ENCODE data around the gene JAM3.

JAM3 gene

DNA sequence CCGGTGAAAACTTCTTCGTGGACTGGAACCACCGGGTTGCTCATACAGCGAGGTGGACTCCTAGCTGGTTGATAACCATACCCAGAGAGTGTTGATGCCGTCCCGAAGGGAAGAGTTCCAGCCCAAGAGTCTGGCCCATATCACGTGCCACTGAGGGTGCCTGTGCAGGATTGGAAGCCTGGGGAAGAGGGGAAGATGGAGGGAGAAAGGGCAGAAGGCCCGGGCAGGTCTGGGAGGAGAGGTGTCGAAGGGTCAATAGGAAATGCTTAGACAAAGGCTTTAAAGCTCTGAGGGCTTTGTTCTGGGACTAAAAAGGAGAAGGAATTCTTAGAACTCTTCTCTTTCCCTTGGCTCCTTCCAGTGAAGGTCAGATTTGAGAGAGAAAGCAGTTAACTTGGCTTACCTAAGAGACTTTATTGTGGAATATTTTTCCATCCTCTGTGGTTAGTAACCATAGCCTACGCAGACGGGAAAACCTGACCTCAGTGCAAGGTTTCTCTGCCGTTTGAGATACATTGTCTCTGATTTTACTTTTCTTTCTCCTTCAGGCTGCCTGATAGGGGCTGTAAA is 70.5 kb downstream of the JAM3 start:
- no peak overlapping the region for H3K4me3 ChIP-seq (ENCODE audit: low read depth in 1 of 5, low read length in 5 of 5)
- H3K9me3 ChIP-seq (ENCODE audit: control insufficient read depth in 5 of 5, low read length in 5 of 5), result no peaks in the 10 kb centered on the region
- peak overlapping the region in 1 of 5 donors; percentile 42 for H3K9ac ChIP-seq (ENCODE audit: low read length in 5 of 5)
- no peak overlapping the region for H3K27ac ChIP-seq (ENCODE audit: low read depth, low read length)
- H3K4me1 ChIP-seq (ENCODE audit: control insufficient read depth in 5 of 5, insufficient read depth in 5 of 5, low read length in 5 of 5), result peaks cover 0 to 10% (median 2%) of the 10 kb centered on the region in 5 donors
- no peaks in the 10 kb centered on the region for H3K27me3 ChIP-seq (ENCODE audit: control insufficient read depth in 5 of 5, insufficient read depth in 4 of 5, low read length in 5 of 5)
- peaks cover 0 to 7% (median under 1%) of the 10 kb centered on the region in 5 donors for H3K36me3 ChIP-seq (ENCODE audit: control insufficient read depth in 5 of 5, insufficient read depth in 5 of 5, low read length in 5 of 5)

DNA sequence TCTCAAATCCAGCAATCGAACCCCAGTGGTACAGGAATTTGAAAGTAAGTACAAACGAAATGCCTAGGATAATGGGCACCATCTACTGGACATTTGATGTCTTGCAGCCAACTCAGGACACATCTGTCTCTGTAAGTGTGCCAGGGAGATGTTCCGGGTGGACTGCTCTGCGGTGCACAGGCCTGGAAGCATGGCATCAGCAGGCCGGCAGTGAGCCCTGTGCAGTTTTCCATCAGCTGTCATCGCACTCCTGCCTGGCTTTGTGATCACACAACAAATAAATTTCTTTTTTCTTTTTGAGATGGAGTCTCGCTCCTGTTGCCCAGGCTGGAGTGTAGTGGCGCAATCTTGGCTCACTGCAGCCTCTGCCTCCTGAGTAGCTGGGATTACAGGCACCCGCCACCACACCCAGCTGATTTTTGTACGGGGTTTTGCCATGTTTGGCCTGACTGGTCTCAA is 71.0 kb downstream of the JAM3 start:
- H3K9me3 ChIP-seq (ENCODE audit: control insufficient read depth in 5 of 5, low read length in 5 of 5), result no peaks in the 10 kb centered on the region
- H3K4me3 ChIP-seq (ENCODE audit: low read depth in 1 of 5, low read length in 5 of 5), result no peak overlapping the region
- no peaks in the 10 kb centered on the region for H3K27me3 ChIP-seq (ENCODE audit: control insufficient read depth in 5 of 5, insufficient read depth in 4 of 5, low read length in 5 of 5)
- peak overlapping the region in 1 of 5 donors; percentile 42 for H3K9ac ChIP-seq (ENCODE audit: low read length in 5 of 5)
- peaks cover 0 to 10% (median 3%) of the 10 kb centered on the region in 5 donors for H3K4me1 ChIP-seq (ENCODE audit: control insufficient read depth in 5 of 5, insufficient read depth in 5 of 5, low read length in 5 of 5)
- H3K36me3 ChIP-seq (ENCODE audit: control insufficient read depth in 5 of 5, insufficient read depth in 5 of 5, low read length in 5 of 5), result peaks cover 0 to 7% (median 3%) of the 10 kb centered on the region in 5 donors
- no peak overlapping the region for H3K27ac ChIP-seq (ENCODE audit: low read depth, low read length)

DNA sequence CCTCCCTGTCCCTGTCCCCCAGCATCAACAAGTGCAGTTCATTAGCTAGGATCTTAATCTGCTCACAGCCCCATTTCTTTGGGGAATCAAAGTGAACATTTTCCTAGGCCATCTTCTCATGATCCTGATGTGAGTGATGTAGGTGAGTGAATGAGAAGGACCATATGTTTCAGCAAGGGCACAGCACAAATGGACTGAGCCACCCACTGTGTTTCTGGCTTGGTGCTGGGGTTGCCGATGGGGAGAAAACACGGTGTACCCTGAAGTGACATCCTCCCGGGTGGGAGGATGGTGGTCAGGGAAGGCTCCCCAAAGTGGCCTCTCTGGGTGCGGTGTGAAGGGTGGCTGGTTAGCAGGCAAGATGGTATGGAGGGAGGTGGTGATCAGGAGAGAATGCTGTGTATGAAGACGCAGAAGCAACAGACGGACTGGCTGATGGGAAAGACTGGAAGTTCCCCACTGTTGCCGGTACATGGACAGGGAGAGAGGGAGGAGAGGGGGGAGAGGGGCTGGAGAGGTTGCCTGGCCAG is 72.2 kb downstream of the JAM3 start:
- Histone ChIP-seq H3K36me3 (ENCODE audit: control insufficient read depth in 5 of 5, insufficient read depth in 5 of 5, low read length in 5 of 5) (peaks cover 0 to 11% (median 7%) of the 10 kb centered on the region in 5 donors), H3K9me3 (ENCODE audit: control insufficient read depth in 5 of 5, low read length in 5 of 5) (no peaks in the 10 kb centered on the region), H3K27me3 (ENCODE audit: control insufficient read depth in 5 of 5, insufficient read depth in 4 of 5, low read length in 5 of 5) (no peaks in the 10 kb centered on the region), H3K9ac (ENCODE audit: low read length in 5 of 5) (no peak overlapping the region), H3K27ac (ENCODE audit: low read depth, low read length) (no peak overlapping the region), H3K4me3 (ENCODE audit: low read depth in 1 of 5, low read length in 5 of 5) (no peak overlapping the region), H3K4me1 (ENCODE audit: control insufficient read depth in 5 of 5, insufficient read depth in 5 of 5, low read length in 5 of 5) (peaks cover 0 to 10% (median 3%) of the 10 kb centered on the region in 5 donors)

DNA sequence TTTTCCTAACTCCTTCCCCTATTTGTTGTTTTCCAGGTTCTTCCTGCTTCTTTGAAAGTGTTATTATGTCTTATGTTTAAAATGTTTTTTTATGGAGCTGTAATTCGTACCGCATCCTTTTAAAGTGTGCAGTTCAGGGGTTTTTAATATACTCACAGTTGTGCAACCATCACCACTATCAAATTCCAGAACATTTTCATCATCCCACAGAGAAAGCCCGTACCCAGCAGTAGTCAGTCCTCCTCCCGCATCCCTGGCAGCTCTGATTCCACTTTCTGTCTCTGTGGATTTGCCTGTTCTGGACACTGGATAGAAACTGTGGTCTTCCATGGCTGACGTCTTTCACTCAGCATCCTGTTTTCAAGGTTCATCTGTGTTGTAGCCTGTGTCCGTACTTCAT is 73.7 kb downstream of the JAM3 start:
- peaks cover 0 to 12% (median 7%) of the 10 kb centered on the region in 5 donors for H3K36me3 ChIP-seq (ENCODE audit: control insufficient read depth in 5 of 5, insufficient read depth in 5 of 5, low read length in 5 of 5)
- H3K9ac ChIP-seq (ENCODE audit: low read length in 5 of 5), result no peak overlapping the region
- H3K4me3 ChIP-seq (ENCODE audit: low read depth in 1 of 5, low read length in 5 of 5), result no peak overlapping the region
- H3K9me3 ChIP-seq (ENCODE audit: control insufficient read depth in 5 of 5, low read length in 5 of 5), result no peaks in the 10 kb centered on the region
- H3K27ac ChIP-seq (ENCODE audit: low read depth, low read length), result no peak overlapping the region
- H3K4me1 ChIP-seq (ENCODE audit: control insufficient read depth in 5 of 5, insufficient read depth in 5 of 5, low read length in 5 of 5), result peaks cover 0 to 10% (median 3%) of the 10 kb centered on the region in 5 donors
- H3K27me3 ChIP-seq (ENCODE audit: control insufficient read depth in 5 of 5, insufficient read depth in 4 of 5, low read length in 5 of 5), result no peaks in the 10 kb centered on the region

DNA sequence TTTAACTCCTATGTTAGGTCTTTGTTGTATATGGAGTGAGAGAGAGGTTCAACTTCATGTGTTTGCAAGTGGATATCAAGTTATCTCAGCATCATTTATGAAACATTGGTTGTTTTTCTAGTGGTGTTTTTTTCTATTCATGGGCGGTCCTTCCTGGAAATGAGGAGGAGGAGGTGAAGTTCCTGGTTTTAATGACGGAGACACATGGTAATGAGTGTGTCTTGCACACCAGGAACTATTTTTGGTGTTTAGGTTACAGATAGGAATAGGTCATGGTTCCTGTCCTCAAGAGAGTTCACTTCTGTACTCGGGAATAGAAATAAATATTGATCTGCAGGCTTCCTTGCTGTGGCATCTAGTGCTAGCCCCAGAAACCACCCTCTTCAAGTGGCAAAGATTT is 74.9 kb downstream of the JAM3 start:
- Histone ChIP-seq H3K36me3 (ENCODE audit: control insufficient read depth in 5 of 5, insufficient read depth in 5 of 5, low read length in 5 of 5) (peaks cover 0 to 16% (median 9%) of the 10 kb centered on the region in 5 donors), H3K4me3 (ENCODE audit: low read depth in 1 of 5, low read length in 5 of 5) (no peak overlapping the region), H3K27me3 (ENCODE audit: control insufficient read depth in 5 of 5, insufficient read depth in 4 of 5, low read length in 5 of 5) (no peaks in the 10 kb centered on the region), H3K9me3 (ENCODE audit: control insufficient read depth in 5 of 5, low read length in 5 of 5) (no peaks in the 10 kb centered on the region), H3K27ac (ENCODE audit: low read depth, low read length) (no peak overlapping the region), H3K9ac (ENCODE audit: low read length in 5 of 5) (no peak overlapping the region), H3K4me1 (ENCODE audit: control insufficient read depth in 5 of 5, insufficient read depth in 5 of 5, low read length in 5 of 5) (peaks cover 0 to 10% (median 3%) of the 10 kb centered on the region in 5 donors)

DNA sequence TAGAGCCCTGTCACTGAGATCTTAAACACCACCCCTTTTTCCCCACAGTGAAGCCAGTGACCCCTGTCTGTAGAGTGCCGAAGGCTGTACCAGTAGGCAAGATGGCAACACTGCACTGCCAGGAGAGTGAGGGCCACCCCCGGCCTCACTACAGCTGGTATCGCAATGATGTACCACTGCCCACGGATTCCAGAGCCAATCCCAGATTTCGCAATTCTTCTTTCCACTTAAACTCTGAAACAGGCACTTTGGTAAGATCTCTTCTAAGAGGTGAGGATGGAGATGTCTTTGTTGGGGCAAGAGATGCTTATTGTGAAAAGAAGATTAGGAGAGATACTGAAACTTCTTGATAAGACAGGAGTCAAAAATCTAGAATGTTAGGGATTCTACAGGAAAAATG is 75.9 kb downstream of the JAM3 start:
- H3K27me3 ChIP-seq (ENCODE audit: control insufficient read depth in 5 of 5, insufficient read depth in 4 of 5, low read length in 5 of 5), result no peaks in the 10 kb centered on the region
- no peak overlapping the region for H3K9ac ChIP-seq (ENCODE audit: low read length in 5 of 5)
- no peak overlapping the region for H3K27ac ChIP-seq (ENCODE audit: low read depth, low read length)
- no peaks in the 10 kb centered on the region for H3K9me3 ChIP-seq (ENCODE audit: control insufficient read depth in 5 of 5, low read length in 5 of 5)
- peaks cover 0 to 25% (median 17%) of the 10 kb centered on the region in 5 donors for H3K36me3 ChIP-seq (ENCODE audit: control insufficient read depth in 5 of 5, insufficient read depth in 5 of 5, low read length in 5 of 5)
- peaks cover 0 to 6% (median 3%) of the 10 kb centered on the region in 5 donors for H3K4me1 ChIP-seq (ENCODE audit: control insufficient read depth in 5 of 5, insufficient read depth in 5 of 5, low read length in 5 of 5)
- no peak overlapping the region for H3K4me3 ChIP-seq (ENCODE audit: low read depth in 1 of 5, low read length in 5 of 5)

DNA sequence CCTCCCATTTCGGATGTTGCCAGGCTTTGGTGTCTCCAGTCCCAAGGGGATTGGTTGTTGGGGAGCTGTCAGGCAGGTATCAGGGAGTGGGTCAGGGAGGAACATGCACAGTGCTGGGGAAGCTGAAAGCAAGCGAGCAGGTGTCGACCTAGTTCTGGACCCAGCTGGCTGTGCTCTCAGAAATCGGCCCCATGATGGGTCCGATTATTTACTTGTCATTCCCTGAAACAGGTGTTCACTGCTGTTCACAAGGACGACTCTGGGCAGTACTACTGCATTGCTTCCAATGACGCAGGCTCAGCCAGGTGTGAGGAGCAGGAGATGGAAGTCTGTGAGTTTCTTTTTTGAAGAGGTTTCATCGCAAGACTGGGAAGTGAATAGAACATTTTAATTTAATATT is 76.8 kb downstream of the JAM3 start:
- H3K4me1 ChIP-seq (ENCODE audit: control insufficient read depth in 5 of 5, insufficient read depth in 5 of 5, low read length in 5 of 5), result peaks cover 0 to 5% (median 3%) of the 10 kb centered on the region in 5 donors
- H3K27ac ChIP-seq (ENCODE audit: low read depth, low read length), result no peak overlapping the region
- H3K9ac ChIP-seq (ENCODE audit: low read length in 5 of 5), result no peak overlapping the region
- no peak overlapping the region for H3K4me3 ChIP-seq (ENCODE audit: low read depth in 1 of 5, low read length in 5 of 5)
- no peaks in the 10 kb centered on the region for H3K27me3 ChIP-seq (ENCODE audit: control insufficient read depth in 5 of 5, insufficient read depth in 4 of 5, low read length in 5 of 5)
- peaks cover 0 to 32% (median 24%) of the 10 kb centered on the region in 5 donors for H3K36me3 ChIP-seq (ENCODE audit: control insufficient read depth in 5 of 5, insufficient read depth in 5 of 5, low read length in 5 of 5)
- H3K9me3 ChIP-seq (ENCODE audit: control insufficient read depth in 5 of 5, low read length in 5 of 5), result no peaks in the 10 kb centered on the region

DNA sequence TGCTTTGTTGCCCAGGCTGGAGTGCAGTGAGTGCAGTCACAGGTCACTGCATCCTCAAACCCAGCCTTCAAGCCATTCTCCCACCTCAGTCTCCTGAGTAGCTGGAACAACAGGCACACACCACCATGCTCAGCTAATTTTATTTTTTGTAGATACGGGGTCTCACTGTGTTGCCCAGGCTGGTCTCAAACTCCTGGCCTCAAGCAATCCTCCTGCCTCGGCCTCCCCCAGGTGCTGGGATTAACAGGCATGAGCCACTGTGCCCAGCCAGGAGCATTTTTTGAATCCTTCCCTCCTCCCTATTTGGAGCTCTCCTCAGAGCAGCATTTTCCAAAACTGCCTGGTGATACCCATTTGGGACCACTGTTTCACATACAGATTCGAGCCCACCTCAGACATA is 77.7 kb downstream of the JAM3 start:
- H3K27ac ChIP-seq (ENCODE audit: low read depth, low read length), result no peak overlapping the region
- no peaks in the 10 kb centered on the region for H3K9me3 ChIP-seq (ENCODE audit: control insufficient read depth in 5 of 5, low read length in 5 of 5)
- H3K9ac ChIP-seq (ENCODE audit: low read length in 5 of 5), result no peak overlapping the region
- H3K27me3 ChIP-seq (ENCODE audit: control insufficient read depth in 5 of 5, insufficient read depth in 4 of 5, low read length in 5 of 5), result no peaks in the 10 kb centered on the region
- H3K4me1 ChIP-seq (ENCODE audit: control insufficient read depth in 5 of 5, insufficient read depth in 5 of 5, low read length in 5 of 5), result peaks cover 0 to 5% (median 3%) of the 10 kb centered on the region in 5 donors
- no peak overlapping the region for H3K4me3 ChIP-seq (ENCODE audit: low read depth in 1 of 5, low read length in 5 of 5)
- peaks cover 0 to 35% (median 33%) of the 10 kb centered on the region in 5 donors for H3K36me3 ChIP-seq (ENCODE audit: control insufficient read depth in 5 of 5, insufficient read depth in 5 of 5, low read length in 5 of 5)

DNA sequence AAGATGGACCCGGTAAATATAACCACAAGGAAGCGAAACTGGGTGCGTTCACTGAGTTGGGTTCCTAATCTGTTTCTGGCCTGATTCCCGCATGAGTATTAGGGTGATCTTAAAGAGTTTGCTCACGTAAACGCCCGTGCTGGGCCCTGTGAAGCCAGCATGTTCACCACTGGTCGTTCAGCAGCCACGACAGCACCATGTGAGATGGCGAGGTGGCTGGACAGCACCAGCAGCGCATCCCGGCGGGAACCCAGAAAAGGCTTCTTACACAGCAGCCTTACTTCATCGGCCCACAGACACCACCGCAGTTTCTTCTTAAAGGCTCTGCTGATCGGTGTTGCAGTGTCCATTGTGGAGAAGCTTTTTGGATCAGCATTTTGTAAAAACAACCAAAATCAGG is 80.5 kb downstream of the JAM3 start:
- Histone ChIP-seq H3K36me3 (ENCODE audit: control insufficient read depth in 5 of 5, insufficient read depth in 5 of 5, low read length in 5 of 5) (peaks cover 0 to 59% (median 48%) of the 10 kb centered on the region in 5 donors), H3K4me3 (ENCODE audit: low read depth in 1 of 5, low read length in 5 of 5) (no peak overlapping the region), H3K9ac (ENCODE audit: low read length in 5 of 5) (no peak overlapping the region), H3K27me3 (ENCODE audit: control insufficient read depth in 5 of 5, insufficient read depth in 4 of 5, low read length in 5 of 5) (no peaks in the 10 kb centered on the region), H3K4me1 (ENCODE audit: control insufficient read depth in 5 of 5, insufficient read depth in 5 of 5, low read length in 5 of 5) (peaks cover 0 to 1% (median 0%) of the 10 kb centered on the region in 5 donors), H3K27ac (ENCODE audit: low read depth, low read length) (no peak overlapping the region), H3K9me3 (ENCODE audit: control insufficient read depth in 5 of 5, low read length in 5 of 5) (no peaks in the 10 kb centered on the region)

DNA sequence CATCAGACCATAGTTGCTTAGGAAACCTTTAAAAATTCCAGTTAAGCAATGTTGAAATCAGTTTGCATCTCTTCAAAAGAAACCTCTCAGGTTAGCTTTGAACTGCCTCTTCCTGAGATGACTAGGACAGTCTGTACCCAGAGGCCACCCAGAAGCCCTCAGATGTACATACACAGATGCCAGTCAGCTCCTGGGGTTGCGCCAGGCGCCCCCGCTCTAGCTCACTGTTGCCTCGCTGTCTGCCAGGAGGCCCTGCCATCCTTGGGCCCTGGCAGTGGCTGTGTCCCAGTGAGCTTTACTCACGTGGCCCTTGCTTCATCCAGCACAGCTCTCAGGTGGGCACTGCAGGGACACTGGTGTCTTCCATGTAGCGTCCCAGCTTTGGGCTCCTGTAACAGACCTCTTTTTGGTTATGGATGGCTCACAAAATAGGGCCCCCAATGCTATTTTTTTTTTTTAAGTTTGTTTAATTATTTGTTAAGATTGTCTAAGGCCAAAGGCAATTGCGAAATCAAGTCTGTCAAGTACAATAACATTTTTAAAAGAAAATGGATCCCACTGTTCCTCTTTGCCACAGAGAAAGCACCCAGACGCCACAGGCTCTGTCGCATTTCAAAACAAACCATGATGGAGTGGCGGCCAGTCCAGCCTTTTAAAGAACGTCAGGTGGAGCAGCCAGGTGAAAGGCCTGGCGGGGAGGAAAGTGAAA is 81.5 kb downstream of the JAM3 start:
- Histone ChIP-seq H3K4me3 (ENCODE audit: low read depth in 1 of 5, low read length in 5 of 5) (no peak overlapping the region), H3K9ac (ENCODE audit: low read length in 5 of 5) (no peak overlapping the region), H3K27me3 (ENCODE audit: control insufficient read depth in 5 of 5, insufficient read depth in 4 of 5, low read length in 5 of 5) (no peaks in the 10 kb centered on the region), H3K9me3 (ENCODE audit: control insufficient read depth in 5 of 5, low read length in 5 of 5) (no peaks in the 10 kb centered on the region), H3K36me3 (ENCODE audit: control insufficient read depth in 5 of 5, insufficient read depth in 5 of 5, low read length in 5 of 5) (peaks cover 0 to 61% (median 53%) of the 10 kb centered on the region in 5 donors), H3K27ac (ENCODE audit: low read depth, low read length) (no peak overlapping the region), H3K4me1 (ENCODE audit: control insufficient read depth in 5 of 5, insufficient read depth in 5 of 5, low read length in 5 of 5) (no peaks in the 10 kb centered on the region)

Measured in subcutaneous abdominal adipose tissue (tissue), 5 donors.